ENCODE results near the gene CAT. TPM values are rescaled to one million over a fixed set of nuclear protein-coding genes. Genes with fewer than 3 reads are reported as not detected.

Gene CAT
- polyA plus RNA-seq, 1 of the 3 experiments (the other 2 are of a cell fraction), result 26.6 TPM

DNA sequence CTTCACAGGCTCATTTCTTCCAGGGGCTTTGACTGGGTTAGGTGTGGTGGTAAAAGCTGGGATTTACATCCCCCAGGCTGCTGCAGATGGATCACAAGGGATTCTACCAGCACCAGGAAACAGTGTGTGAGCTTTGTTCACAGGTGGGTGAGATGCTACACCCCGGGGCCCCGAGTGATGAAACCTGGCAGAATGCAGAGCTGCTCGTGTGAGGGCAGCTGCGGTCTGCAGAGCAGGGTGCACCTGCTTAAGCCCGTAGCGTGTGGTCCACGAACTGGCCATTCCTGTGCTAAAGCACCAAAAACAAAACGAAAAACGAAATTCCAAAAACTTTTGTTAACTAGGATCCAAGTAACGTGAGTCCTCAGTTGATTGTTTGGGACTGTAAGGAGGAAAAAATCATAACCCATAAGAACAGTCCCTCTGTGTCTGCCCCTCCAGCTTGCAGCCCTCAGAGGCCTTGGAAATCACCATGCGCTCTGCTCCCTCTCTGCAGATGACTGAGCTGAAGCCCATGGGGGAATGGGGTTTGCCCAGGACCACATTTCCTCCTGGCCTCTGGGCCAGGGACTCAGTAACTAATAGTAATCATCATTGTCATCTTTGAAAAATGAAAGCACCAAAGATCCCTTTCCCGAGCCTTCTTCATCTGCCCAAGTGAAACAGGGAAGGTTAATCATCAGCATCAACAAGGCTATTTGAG, 50.3 kb downstream of the CAT start:
- no peaks in the 10 kb centered on the region for H3K79me2 ChIP-seq (ENCODE audit: insufficient read depth)
- H3K4me3 ChIP-seq (ENCODE audit: low read depth in 2 of 2, low read length in 1 of 2), result no peak overlapping the region
- H4K20me1 ChIP-seq (ENCODE audit: insufficient read depth), result no peaks in the 10 kb centered on the region

More for the DNA sequence above, 50.3 kb downstream of the CAT start:
- WGBS (ENCODE audit: low lambda C conversion rate), result 60% methylated on average over 11 of the region's 12 CpGs
- Histone ChIP-seq H3K27ac (ENCODE audit: low read depth in 2 of 2, low read length in 1 of 2) (no peak overlapping the region), H3F3A (replicated peaks; ENCODE audit: insufficient read depth) (no peaks in the 10 kb centered on the region), H3K27me3 (ENCODE audit: insufficient read depth) (no peaks in the 10 kb centered on the region; the same call in 1 of the 2 replicates), H3K36me3 (replicated peaks in 1 of 2; ENCODE audit: control insufficient read depth in 1 of 2, insufficient read depth in 2 of 2, low read length in 1 of 2) (no peaks in the 10 kb centered on the region), H2AFZ (ENCODE audit: low read depth) (no peak overlapping the region), H3K9me2 (no peaks in the 10 kb centered on the region), H3K4me2 (no peak overlapping the region), H3K4me1 (ENCODE audit: control insufficient read depth in 1 of 2, insufficient read depth in 2 of 2, low read depth in 1 of 2, low read length in 1 of 2) (no peaks in the 10 kb centered on the region; a peak in 1 of 4 replicates), H3K9me3 (no peaks in the 10 kb centered on the region), H3K9ac (no peak overlapping the region)
- no peak for TF ChIP-seq FOSL2 (IDR thresholded peaks at IDR 0.05; ENCODE audit: borderline replicate concordance, low read depth)
- TF ChIP-seq ZBTB33 (IDR thresholded peaks at IDR 0.05; ENCODE audit: borderline replicate concordance, low read depth), result no peak
- TF ChIP-seq ELF1 (IDR thresholded peaks at IDR 0.05), result no peak
- TF ChIP-seq USF2 (IDR thresholded peaks at IDR 0.05; ENCODE audit: borderline replicate concordance, low read depth, low read length), result no peak
- no peak for TF ChIP-seq GABPA (IDR thresholded peaks at IDR 0.05; ENCODE audit: low read depth)
- no peak for TF ChIP-seq PBX3 (IDR thresholded peaks at IDR 0.05)
- no peak for TF ChIP-seq NFIC (IDR thresholded peaks at IDR 0.05; ENCODE audit: borderline replicate concordance)
- no peak for TF ChIP-seq JUND (IDR thresholded peaks at IDR 0.05)
- TF ChIP-seq, protein P1, sequence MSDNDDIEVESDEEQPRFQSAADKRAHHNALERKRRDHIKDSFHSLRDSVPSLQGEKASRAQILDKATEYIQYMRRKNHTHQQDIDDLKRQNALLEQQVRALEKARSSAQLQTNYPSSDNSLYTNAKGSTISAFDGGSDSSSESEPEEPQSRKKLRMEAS (IDR thresholded peaks at IDR 0.05; ENCODE audit: low read depth), result no peak
- TF ChIP-seq, protein P2, sequence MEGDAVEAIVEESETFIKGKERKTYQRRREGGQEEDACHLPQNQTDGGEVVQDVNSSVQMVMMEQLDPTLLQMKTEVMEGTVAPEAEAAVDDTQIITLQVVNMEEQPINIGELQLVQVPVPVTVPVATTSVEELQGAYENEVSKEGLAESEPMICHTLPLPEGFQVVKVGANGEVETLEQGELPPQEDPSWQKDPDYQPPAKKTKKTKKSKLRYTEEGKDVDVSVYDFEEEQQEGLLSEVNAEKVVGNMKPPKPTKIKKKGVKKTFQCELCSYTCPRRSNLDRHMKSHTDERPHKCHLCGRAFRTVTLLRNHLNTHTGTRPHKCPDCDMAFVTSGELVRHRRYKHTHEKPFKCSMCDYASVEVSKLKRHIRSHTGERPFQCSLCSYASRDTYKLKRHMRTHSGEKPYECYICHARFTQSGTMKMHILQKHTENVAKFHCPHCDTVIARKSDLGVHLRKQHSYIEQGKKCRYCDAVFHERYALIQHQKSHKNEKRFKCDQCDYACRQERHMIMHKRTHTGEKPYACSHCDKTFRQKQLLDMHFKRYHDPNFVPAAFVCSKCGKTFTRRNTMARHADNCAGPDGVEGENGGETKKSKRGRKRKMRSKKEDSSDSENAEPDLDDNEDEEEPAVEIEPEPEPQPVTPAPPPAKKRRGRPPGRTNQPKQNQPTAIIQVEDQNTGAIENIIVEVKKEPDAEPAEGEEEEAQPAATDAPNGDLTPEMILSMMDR (IDR thresholded peaks at IDR 0.05), result no peak
- TF ChIP-seq RAD21 (IDR thresholded peaks at IDR 0.05; ENCODE audit: low read length), result no peak
- ChIA-PET POLR2A (no interaction called here), CTCF (interaction anchor here (0.7 to 3.3 kb wide), 8 partner anchors 12 to 492 kb away, joined by 3 to 16 read pairs (median 5); partner anchors contain the start of gene ELF5)
- no peak for DNase-seq
